Fibroblast of skin of back (primary cell): ENCODE results near the gene HK2.
"Not testable (repeated sequence)": the region's sequence is repeated elsewhere in the genome, so short reads cannot be mapped to it uniquely, and the experiment has no call there.

ENCODE experiments used
- DNase-seq: peaks from one replicate; pipeline ENCODE4 v3.0.0-alpha.2; 2013

Gene HK2

GRCh38 chr2:74834792-74835755 is 1.1 kb downstream of the HK2 start:
- DNase-seq, result peak; percentile 65

GRCh38 chr2:74835831-74836674 is 2.1 kb downstream of the HK2 start:
- DNase-seq, result peak; percentile 60

DNA sequence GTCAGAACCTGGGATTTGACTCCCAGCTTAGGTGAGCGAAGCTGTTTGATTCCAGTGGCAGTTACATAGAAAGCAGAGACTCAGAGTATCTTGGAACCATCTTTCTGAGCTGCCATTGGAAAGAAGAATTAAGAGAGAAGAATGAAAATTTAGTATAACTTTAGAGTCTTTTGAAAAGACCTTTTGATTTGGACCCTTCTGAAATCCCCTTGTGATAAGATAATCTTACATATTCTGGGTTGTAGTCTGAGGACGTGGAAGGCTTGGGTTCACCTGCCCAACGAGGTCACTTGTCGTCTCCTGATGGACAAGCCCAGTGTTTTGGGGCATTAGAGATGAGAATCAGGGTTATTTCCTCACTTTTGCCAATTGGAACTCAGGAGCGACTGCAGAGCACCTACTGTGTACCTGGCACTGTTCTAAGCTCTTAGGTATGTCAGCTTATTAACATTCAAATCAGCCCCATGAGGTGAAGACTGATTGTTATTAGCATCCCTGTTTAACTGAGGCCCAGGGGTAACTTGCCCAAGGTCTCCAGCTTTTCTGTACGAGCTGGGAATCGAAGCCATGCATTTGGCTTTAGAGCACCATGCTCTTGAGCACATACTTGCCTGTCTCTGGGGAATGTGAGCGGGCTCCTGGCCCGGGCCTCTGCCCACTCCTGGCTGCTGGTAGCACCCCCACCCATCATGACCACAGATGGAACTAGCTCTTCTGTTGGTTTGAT is 2.9 kb downstream of the HK2 start:
- no peak for DNase-seq

DNA sequence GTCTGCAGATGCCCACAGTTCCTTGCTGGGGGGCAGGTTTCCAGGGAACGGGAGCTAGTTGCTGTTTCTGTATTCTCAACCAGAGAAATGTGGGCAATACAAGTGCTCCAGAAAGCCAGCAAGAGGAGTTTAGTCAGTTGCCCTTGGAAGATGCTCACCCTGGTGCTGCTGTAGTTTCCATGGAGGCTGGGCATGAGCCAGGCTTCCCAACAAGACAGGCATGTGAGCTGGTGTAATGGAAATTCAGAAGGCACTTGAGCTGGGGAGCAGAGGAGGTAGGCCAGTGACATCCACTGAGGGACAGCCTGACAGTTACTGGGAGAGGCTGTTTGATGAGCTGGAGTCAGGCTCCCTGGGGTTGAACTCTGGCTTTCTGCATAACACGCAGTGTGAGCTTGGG is 7.7 kb downstream of the HK2 start:
- no peak for DNase-seq

- DNase-seq, result peak; percentile 83
These were observed 9.5 kb downstream of the HK2 start for GRCh38 chr2:74843433-74843832.

DNA sequence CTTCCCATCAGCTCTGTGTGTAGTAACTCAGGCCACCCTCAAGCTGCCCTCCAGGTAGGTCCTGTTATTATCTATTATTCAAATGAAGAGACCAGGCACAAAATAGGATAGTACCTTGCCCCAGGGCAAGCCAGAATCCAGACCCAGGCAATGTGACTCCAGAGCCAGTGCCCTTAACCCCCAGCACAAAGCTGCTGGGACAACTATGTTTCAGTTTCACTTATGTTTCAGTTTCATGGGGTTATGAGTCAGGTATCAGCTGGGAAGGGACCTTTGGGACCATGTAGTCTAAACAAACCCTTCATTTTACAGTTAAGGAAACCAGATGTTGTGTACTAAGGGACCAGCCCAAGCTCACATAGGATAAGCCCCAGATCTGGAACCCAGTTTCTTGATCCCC is 10.0 kb downstream of the HK2 start:
- peak; percentile 87 for DNase-seq

GRCh38 chr2:74844752-74845151 is 10.8 kb downstream of the HK2 start:
- no peak for DNase-seq

- peak; percentile 91 for DNase-seq
These were observed 11.4 kb downstream of the HK2 start for GRCh38 chr2:74845217-74845751.

DNA sequence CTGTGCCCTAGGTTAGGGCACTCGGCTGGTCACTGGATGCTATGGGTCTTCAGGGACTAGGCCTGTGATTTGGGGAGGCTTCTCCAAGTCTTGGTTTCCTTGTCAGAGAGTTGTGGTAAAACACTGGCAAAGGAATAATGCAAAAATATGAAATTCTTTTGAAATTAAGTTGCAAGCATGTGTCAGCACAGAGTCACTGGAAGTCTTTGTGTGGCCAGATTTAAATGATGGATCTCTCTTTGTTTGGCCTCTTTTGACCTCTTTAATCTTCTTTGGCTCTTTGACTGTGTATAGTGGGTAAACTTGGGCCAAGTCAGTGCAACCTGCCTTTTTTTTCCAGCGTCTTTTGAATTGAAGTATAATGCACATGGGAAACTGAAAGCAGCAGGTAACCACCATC is 12.1 kb downstream of the HK2 start:
- peak; percentile 27 for DNase-seq

GRCh38 chr2:74846481-74846880 is 12.6 kb downstream of the HK2 start:
- no peak for DNase-seq

DNA sequence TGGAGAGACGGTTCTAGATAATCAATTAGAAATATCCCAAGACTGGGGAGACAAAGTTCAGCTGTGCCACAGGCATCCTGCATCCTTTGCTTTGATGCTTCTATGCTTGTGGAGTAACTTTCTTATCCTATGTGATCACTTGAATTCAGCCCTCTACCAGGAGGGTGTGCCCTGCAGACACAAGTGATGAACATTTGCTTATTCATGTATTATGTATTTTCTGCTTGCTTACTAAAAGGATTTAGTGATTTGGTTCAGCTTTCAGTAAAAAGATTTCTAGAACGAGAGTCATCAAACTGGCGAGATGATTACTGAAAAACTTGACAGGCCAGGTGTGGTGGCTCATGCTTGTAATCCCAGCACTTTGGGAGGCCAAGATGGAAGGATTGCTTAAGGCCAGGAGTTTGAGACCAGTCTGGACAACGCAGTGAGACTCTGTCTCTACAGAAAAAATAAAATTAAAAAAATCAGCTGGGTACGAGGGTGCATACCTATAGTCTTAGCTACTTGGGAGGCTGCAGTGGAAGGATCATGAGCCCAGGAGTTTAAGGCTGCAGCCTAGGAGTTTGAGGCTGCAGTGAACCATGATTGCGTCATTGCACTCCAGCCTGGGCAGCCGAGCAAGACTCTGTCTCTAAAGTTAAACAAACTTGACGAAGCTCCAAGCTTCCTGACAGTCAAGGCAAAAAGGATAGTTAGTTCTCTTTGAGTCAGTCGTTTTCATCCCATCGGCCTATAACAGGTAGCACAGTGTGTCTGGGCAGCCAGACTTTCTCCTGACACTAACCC is 13.3 kb downstream of the HK2 start:
- no peak for DNase-seq

GRCh38 chr2:74849228-74849892 is 15.4 kb downstream of the HK2 start:
- no peak for DNase-seq

- no peak for DNase-seq
These were observed 16.7 kb downstream of the HK2 start for GRCh38 chr2:74850496-74851190.

GRCh38 chr2:74851191-74851566 is 17.3 kb downstream of the HK2 start:
- no peak for DNase-seq

- DNase-seq, result not testable (repeated sequence)
These were observed 19.4 kb downstream of the HK2 start for GRCh38 chr2:74853360-74853759.

DNA sequence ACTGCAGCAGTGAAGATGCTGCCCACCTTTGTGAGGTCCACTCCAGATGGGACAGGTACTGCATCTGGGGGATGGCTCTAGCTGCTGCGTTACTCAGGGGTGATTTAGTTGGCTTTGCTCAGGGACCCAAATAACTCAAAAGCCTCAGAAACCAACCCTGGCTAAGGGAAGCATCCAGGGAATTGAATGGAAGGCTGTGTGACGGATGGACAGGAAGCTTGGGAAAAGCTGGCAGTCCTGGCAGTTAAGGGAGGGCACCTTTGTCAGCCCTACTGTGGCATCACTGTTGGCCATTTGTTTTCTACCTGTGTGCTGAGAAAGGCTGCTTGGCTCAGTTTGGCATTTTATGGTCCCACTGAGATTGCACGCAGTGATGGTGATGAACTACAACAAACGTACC is 20.5 kb downstream of the HK2 start:
- no peak for DNase-seq

GRCh38 chr2:74855114-74855707 is 21.3 kb downstream of the HK2 start:
- not testable (repeated sequence) for DNase-seq

DNA sequence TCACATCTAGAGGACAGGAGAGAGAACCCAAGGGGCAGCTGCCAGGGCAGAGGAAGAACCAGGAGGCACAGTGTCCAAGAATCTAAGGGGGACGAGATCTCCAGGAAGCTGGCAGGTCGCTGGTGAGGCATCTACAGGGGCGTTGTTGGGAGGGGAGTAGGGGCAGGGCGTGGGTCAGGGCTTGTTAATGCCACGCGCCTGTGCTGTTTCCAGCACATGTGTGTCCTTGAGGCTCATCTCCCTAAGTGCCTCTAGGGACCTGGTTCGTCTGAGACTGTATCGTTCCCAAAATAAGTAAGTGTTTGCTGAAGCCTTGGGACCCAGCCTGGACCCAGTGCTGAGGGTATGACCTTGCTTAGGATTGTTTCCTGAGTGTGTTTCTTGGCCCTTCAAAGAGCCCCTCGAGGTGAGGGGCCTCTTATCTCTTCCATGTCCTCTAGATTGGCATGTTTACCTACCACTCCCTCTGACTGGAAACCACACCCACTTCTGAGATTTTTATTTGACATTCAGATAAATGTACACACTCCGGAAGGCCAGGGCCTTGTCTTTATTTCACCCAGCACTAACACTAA is 22.2 kb downstream of the HK2 start:
- DNase-seq, result no peak

DNA sequence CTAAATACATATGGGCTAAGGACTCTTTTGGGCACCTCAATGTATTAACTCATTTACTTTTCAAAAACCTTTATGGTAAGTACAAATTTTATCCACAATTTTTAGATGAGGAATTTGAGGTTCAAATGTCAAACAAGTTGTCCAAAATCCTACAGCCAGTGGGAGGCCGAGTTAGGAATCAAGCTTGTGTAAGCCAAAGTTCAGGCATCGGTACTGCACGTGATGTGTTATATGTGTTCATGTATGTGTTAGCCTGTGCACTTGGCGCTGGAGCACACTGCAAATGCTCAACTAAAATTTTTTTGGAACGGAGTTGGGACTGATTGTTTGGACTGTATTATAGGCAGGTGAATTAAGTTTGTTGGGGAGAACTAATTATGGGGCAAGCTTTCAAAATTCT is 22.7 kb downstream of the HK2 start:
- DNase-seq, result no peak

- no peak for DNase-seq
These were observed 23.3 kb downstream of the HK2 start for GRCh38 chr2:74857215-74857614.
